Right renal cortex interstitium (tissue), 3 donors: ENCODE measurements around the gene STAP2. TPM values are rescaled to one million over a fixed set of nuclear protein-coding genes. Genes with fewer than 3 reads are reported as not detected.
"Not testable (repeated sequence)": the region's sequence is repeated elsewhere in the genome, so short reads cannot be mapped to it uniquely, and the experiment has no call there.

Experiments used
- DNase-seq, 3 donors: peaks; one replicate each; pipeline ENCODE4 v3.0.0-alpha.2; 2013; ENCODE audit warnings: low read depth in 3 of 3, low spot score in 2 of 3
- polyA plus RNA-seq, 3 donors: library from polyadenylated mRNA; unstranded; fragments of 120-200 nt; gene quantifications; one replicate each; pipeline ENCODE4 v1.2.1, GENCODE V29; 2013; ENCODE audit not compliant: insufficient read length in 3 of 3

The STAP2 gene
- polyA plus RNA-seq, 3 donors, result 22.6 to 30.0 (median 24.5) TPM

DNA sequence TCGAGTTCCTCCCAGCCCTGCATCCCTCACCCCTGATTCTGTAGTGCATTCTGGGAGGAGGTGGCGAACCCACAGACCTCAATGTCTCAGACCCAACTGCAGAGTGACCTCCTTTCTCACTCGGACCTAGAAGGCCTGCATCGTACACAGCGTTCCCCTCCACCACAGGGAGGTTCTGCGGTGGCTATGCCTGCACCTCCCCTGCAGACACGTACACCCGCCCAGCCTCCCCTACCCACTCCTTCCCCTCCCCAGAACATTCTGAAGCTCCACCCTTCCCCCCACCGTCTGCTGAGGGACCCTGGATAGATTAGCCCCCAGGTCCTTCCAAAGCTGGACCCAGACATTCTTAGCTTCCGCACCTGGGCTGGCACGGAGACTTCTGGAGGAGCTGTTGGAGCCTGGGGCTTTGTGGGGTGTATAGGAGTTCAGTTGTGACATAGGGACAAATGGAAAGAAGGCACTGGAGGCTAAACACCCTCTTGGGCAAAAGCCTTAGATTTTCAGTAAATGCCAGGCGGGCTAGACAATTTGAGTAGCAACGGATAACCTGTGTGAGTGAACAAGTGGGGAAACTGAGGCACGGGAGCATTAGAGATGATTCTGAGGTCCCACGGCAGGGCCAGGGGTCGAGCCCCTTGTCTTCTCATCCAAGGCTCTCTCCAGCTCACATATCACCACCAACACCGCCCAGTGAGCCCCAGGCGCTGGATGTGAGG is 34.6 kb downstream of the STAP2 start:
- no peak for DNase-seq

GRCh38 chr19:4302243-4302640 is 36.4 kb downstream of the STAP2 start, which contains the start of gene TMIGD2:
Gene TMIGD2 (minus strand): TSS chr19:4302389. CDS start chr19:4302385, 4 bp downstream.
- DNase-seq, result no peak

DNA sequence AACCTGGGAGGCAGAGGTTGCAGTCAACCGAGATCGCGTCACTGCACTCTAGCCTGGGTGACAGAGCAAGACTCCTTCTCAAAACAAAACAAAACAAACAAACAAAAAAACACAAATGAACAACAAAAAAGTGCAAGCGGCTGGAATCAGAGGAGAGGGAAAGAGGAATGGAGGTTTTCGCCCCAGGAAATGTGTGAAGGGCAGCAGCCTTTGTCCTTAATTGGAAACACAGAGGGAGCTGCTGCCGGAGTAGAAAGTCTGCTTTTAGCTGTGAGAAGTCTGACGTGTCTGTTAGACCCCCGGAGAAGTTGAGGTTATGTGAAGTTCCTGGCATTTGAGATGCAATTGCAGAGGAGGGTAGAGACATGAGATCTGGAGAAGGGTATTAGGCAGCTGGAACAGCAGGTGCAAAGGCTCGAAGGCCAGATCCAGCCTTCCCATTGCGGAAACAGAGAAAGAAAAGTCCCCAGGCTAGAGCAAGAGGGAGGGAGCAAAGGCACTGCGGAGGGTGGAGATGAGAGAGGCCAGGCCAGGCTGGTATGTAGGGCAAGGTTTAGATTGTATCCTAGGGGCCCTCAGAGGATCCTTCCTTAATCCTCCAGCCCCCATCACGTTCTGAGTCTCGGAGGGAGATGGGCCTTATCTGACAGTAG is 36.9 kb downstream of the STAP2 start:
- no peak for DNase-seq

- no peak for DNase-seq
These were observed 38.0 kb downstream of the STAP2 start for GRCh38 chr19:4300589-4300988.

- no peak for DNase-seq
These were observed 39.6 kb downstream of the STAP2 start for GRCh38 chr19:4298810-4299550.

GRCh38 chr19:4297901-4298809 is 40.5 kb downstream of the STAP2 start:
- no peak for DNase-seq

- no peak for DNase-seq
These were observed 42.5 kb downstream of the STAP2 start for GRCh38 chr19:4295972-4296771.

DNA sequence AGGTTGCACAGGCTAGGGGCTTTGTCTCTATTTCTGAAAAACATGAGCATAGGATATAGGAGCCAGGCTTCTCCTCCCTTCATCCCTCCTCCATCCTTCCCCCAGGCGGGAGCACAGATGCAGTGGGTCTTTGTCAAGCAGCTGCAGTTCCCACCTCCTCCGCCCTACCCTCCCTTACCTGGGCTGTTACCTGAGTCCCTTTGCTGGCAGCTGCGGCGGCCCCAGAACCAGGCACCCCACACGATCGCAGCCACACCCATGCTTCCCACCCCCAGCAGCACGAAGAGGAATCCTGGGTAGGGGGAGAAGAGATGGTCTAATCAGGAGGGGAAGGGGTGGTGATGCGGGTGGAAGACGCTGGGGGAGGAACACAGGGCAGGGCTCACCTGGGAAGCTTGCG is 44.2 kb downstream of the STAP2 start:
- no peak for DNase-seq

- DNase-seq, result no peak
These were observed 46.1 kb downstream of the STAP2 start for GRCh38 chr19:4292515-4292914.

DNA sequence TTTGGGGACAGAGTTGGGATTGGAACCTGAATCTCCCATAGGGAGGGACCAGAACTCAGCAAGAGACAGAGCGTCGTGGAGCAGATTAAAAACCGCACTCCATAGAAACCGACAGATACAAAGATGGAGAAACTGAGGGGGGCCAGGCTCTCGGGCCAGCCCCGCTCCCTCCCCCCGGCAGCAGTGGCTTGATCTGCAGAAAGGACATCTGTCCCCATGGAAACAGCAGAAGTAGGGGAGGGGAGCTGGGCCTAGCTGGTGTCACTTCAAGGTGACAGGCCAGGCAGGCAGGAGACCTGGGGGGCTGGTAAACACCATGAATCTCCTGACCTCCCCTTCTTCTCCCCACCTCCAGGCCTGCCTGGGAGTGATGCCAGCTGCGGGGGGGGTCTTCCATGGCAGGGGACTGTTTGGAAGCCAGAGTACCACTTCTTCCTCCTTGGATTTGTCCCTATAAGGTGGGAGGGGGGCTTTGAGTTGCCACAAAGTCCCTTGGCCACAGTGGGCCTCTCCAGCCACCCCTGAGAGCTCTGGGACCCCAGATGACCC is 47.4 kb downstream of the STAP2 start:
- no peak for DNase-seq

DNA sequence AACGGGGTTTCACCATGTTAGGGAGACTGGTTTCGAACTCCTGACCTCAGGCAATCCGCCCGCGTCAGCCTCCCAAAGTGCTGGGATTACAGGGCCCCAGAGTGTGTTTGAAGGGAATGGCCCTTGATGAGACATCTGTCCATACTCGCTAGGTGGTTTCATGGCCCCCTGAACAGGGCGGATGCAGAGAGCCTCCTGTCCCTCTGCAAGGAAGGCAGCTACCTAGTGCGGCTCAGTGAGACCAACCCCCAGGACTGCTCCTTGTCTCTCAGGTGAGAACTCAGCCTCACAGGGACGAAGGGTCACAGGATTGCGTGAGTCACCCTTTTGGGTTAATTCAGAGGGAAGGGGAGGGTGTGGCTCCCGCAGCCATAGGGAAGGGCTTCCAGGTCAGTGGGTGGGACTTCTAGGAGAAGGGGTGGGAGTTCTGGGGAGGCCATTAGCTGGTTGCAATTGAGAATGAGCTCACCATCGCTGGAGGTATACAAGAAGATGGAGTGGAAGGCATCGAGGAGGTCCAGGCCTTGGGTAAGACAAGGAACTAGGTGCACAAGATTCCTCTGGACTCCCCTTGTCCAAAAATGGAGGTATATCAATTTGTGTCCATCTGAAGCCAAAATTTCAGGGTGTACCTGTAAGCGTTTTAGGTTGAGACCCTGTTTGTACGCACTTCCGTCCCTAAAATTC is 50.4 kb downstream of the STAP2 start:
- no peak for DNase-seq

GRCh38 chr19:4286141-4286540 is 52.5 kb downstream of the STAP2 start:
- not testable (repeated sequence) for DNase-seq

- DNase-seq, result no peak
These were observed 53.7 kb downstream of the STAP2 start for GRCh38 chr19:4284974-4285373.

DNA sequence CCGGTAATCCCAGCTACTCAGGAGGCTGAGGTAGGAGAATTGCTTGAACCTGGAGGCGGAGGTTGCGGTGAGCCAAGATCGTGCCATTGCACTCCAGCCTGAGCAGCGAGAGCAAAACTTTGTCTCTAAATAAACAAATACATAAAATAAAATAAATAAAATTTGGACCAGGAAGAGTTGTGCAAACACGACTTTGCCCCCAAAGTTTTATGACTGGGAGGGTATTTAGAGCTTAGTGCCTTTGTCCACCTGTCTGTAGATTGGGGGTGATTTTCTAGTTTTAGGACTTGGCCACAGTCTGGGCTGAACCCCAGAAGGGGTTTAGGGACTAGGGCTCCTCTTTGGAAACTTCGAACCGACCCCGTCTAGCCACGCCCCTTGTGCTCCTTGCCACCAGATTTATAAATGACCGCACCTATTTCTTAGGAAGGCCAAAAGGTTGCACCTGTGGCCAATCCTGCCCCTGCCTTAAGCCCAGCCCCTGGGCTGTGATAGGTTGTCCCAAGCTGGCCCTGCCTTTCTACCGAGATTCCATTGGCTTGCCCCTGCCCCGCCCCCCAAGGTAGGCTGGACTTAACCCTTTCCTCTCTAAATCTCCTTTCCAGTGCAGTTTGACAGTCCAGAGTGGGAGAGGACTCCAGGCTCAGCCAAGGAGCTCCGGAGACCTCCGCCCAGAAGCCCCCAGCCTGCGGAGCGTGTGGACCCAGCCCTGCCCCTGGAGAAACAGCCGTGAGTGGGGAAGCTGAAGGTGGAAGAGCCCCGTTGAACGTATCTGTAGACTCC is 54.3 kb downstream of the STAP2 start:
- no peak for DNase-seq

GRCh38 chr19:4279530-4280422 is 58.9 kb downstream of the STAP2 start:
- DNase-seq, result no peak

- no peak for DNase-seq
These were observed 59.4 kb downstream of the STAP2 start for GRCh38 chr19:4279267-4279529.
